Body of pancreas (tissue), 4 donors: Measurements from ENCODE around the gene SCMH1. TPM values are rescaled to one million over a fixed set of nuclear protein-coding genes. Genes with fewer than 3 reads are reported as not detected.
A peak's percentile ranks its signal among the peaks of the same experiment; 100 is the strongest.

ENCODE experiments used
- ATAC-seq: fragments of 150-250 bp; one replicate; pipeline ENCODE4 v1.9.1; 2016
- DNase-seq, 4 donors: peaks; one replicate each; pipeline ENCODE4 v3.0.0-alpha.2; 2019
- H3K27ac ChIP-seq, 4 donors: fragments of 200-600 bp; sonication (generic); 1 replicate in 3 of 4; 2 replicates in 1 of 4; pipeline versions ENCODE4 v1.5.1 to v1.6.1; 2016 to 2019; ENCODE audit warnings: mild to moderate bottlenecking in 1 of 4, mixed read lengths in 1 of 4, moderate library complexity in 1 of 4
- H3K27me3 ChIP-seq, 2 donors: fragments of 200-600 bp; sonication (generic); one replicate each; pipeline ENCODE4 v1.6.0; 2016; ENCODE audit warnings: mild to moderate bottlenecking in 1 of 2
- H3K36me3 ChIP-seq, 2 donors: fragments of 200-600 bp; sonication (generic); replicated peaks in 1 of 2; 2 replicates each; pipeline ENCODE4 v1.5.1; 2016; ENCODE audit warnings: low read depth in 2 of 2; ENCODE audit not compliant: insufficient read depth in 1 of 2
- H3K4me1 ChIP-seq: fragments of 200-600 bp; sonication (generic); one replicate; pipeline ENCODE4 v1.6.0; 2016
- H3K4me3 ChIP-seq, 2 donors: fragments of 200-600 bp; sonication (generic); 1 replicate in 1 of 2; 2 replicates in 1 of 2; pipeline ENCODE4 v1.5.1; 2016 to 2019
- H3K9me3 ChIP-seq, 3 donors: fragments of 200-600 bp; sonication (generic); 1 replicate in 2 of 3; 2 replicates in 1 of 3; pipeline ENCODE4 v1.5.1; 2016
- CTCF ChIP-seq, 7 experiments: fragments of 450-650 bp in 4 of 7; fragments of 200-600 bp in 3 of 7; sonication (generic) in 3 of 7; IDR thresholded peaks; one replicate each; pipeline ENCODE4 v1.5.1; 2016 to 2019; ENCODE audit warnings: antibody characterized with exemption in 7 of 7
- POLR2A ChIP-seq, 3 donors: fragments of 450-650 bp; IDR thresholded peaks; one replicate each; pipeline ENCODE4 v1.6.1; 2016; ENCODE audit warnings: antibody characterized with exemption in 3 of 3, mild to moderate bottlenecking in 2 of 3
- WGBS, 2 donors: methylation state at CpG; one replicate each; pipeline ENCODE4 v1.1.5; 2017; 5-methylcytosine and 5-hydroxymethylcytosine counted together
- intact Hi-C: fragments of 100-400 bp; cut with DNase I; formaldehyde crosslinking; loops from one replicate; pipeline ENCODE4 v1.15.1; 2023
- total RNA-seq, 2 donors: library from RNA; depleted of rRNA; stranded (reverse); fragments of >200 nt; gene quantifications; one replicate each; pipeline ENCODE4 v1.1.0, GENCODE V29; 2016

SCMH1 gene
- total RNA-seq, 2 donors from 2014 or later = 25.4 to 33.3 TPM

GRCh38 chr1:41051022-41051421 is 191.1 kb downstream of the SCMH1 start:
- Histone ChIP-seq H3K27me3 (no peaks in the 10 kb centered on the region), H3K36me3 (peaks cover 6 to 12% of the 10 kb centered on the region in 2 donors), H3K27ac (no peak overlapping the region), H3K9me3 (no peaks in the 10 kb centered on the region), H3K4me3 (no peak overlapping the region), H3K4me1 (peaks cover 13% of the 10 kb centered on the region)
- intact Hi-C loops = no loop called here
- WGBS, 2 donors = 93 to 96% methylated on average over 1 of the region's 1 CpG
- TF ChIP-seq POLR2A (IDR thresholded peaks at IDR 0.05) (no peak), CTCF (IDR thresholded peaks at IDR 0.05) (no peak)
- ATAC-seq = no peak
- no peak for DNase-seq

- peaks cover 31% of the 10 kb centered on the region for H3K4me1 ChIP-seq
Observed at GRCh38 chr1:41048540-41048939, 193.6 kb downstream of the SCMH1 start.

GRCh38 chr1:41046347-41046775 is 195.7 kb downstream of the SCMH1 start:
- DNase-seq = peak in 3 of 4 donors; percentile 17 to 44 (median 24)
- Histone ChIP-seq H3K4me3 (no peak overlapping the region), H3K27ac (peak overlapping the region; percentile 37 to 75 (median 62)), H3K27me3 (no peaks in the 10 kb centered on the region), H3K4me1 (peaks cover 31% of the 10 kb centered on the region), H3K9me3 (no peaks in the 10 kb centered on the region), H3K36me3 (peaks cover 6 to 9% of the 10 kb centered on the region in 2 donors)
- peak; percentile 39 for ATAC-seq
- no peak for TF ChIP-seq POLR2A (IDR thresholded peaks at IDR 0.05)
- no peak for TF ChIP-seq CTCF (IDR thresholded peaks at IDR 0.05)
- 69 to 71% methylated on average over 10 of the region's 10 CpGs for WGBS, 2 donors
- intact Hi-C loops = no loop called here

More at GRCh38 chr1:41048540-41048939, 193.6 kb downstream of the SCMH1 start:
- Histone ChIP-seq H3K27ac (no peak overlapping the region), H3K9me3 (no peaks in the 10 kb centered on the region), H3K27me3 (no peaks in the 10 kb centered on the region), H3K36me3 (peaks cover 6 to 12% of the 10 kb centered on the region in 2 donors), H3K4me3 (no peak overlapping the region)
- TF ChIP-seq POLR2A (IDR thresholded peaks at IDR 0.05) (no peak), CTCF (IDR thresholded peaks at IDR 0.05) (no peak)
- intact Hi-C loops = no loop called here
- WGBS, 2 donors = 65 to 75% methylated on average over 3 of the region's 3 CpGs
- ATAC-seq = no peak
- DNase-seq = no peak

GRCh38 chr1:41045740-41046139 is 196.4 kb downstream of the SCMH1 start:
- DNase-seq (peak; percentile 45 to 73 (median 64)), ATAC-seq (peak; percentile 90)
- Histone ChIP-seq H3K36me3 (peaks cover 6% of the 10 kb centered on the region in 2 donors), H3K4me3 (no peak overlapping the region), H3K9me3 (no peaks in the 10 kb centered on the region), H3K27ac (peak overlapping the region; percentile 62 to 75 (median 65)), H3K27me3 (no peaks in the 10 kb centered on the region), H3K4me1 (peaks cover 31% of the 10 kb centered on the region)
- WGBS, 2 donors = 49 to 53% methylated on average over 5 of the region's 5 CpGs
- intact Hi-C loops = no loop called here
- TF ChIP-seq CTCF (IDR thresholded peaks at IDR 0.05) (no peak), POLR2A (IDR thresholded peaks at IDR 0.05) (no peak)

GRCh38 chr1:41044187-41044586 is 197.9 kb downstream of the SCMH1 start:
- Histone ChIP-seq H3K9me3 (no peaks in the 10 kb centered on the region), H3K27me3 (no peaks in the 10 kb centered on the region), H3K36me3 (peaks cover 6 to 10% of the 10 kb centered on the region in 2 donors), H3K27ac (peak overlapping the region in 2 of 4 donors; percentile 62 to 75), H3K4me1 (peaks cover 31% of the 10 kb centered on the region), H3K4me3 (no peak overlapping the region)
- no peak for TF ChIP-seq CTCF (IDR thresholded peaks at IDR 0.05)
- no peak for TF ChIP-seq POLR2A (IDR thresholded peaks at IDR 0.05)
- 52 to 56% methylated on average over 2 of the region's 2 CpGs for WGBS, 2 donors
- DNase-seq (no peak), ATAC-seq (no peak)
- intact Hi-C loops = no loop called here
